Fibroblast of lung (primary cell): ENCODE results near the gene BBS9. TPM values are rescaled to one million over a fixed set of nuclear protein-coding genes. Genes with fewer than 3 reads are reported as not detected.

Experiments
- DNase-seq, 2 donors: peaks; one replicate each; pipeline versions ENCODE4 v3.0.0 to v3.0.0-alpha.2; 2010; ENCODE audit warnings: low read depth in 2 of 2
- H2AFZ ChIP-seq: 2 replicates; pipeline ENCODE4 v1.5.1; 2012; ENCODE audit warnings: low read length, control low read depth, inconsistent platforms
- H3K27ac ChIP-seq: 2 replicates; pipeline ENCODE4 v1.5.1; 2011; ENCODE audit warnings: low read length, control low read depth; ENCODE audit not compliant: insufficient read depth
- H3K27me3 ChIP-seq: 2 replicates; pipeline ENCODE4 v1.5.1; 2011; ENCODE audit warnings: mild to moderate bottlenecking, low read length; ENCODE audit not compliant: control insufficient read depth, insufficient read depth
- H3K36me3 ChIP-seq: 2 replicates; pipeline ENCODE4 v1.5.1; 2011; ENCODE audit warnings: low read length; ENCODE audit not compliant: control insufficient read depth, insufficient read depth
- H3K4me1 ChIP-seq: 2 replicates; pipeline ENCODE4 v1.5.1; 2011; ENCODE audit warnings: low read length; ENCODE audit not compliant: control insufficient read depth, insufficient read depth; ENCODE audit errors: extremely low read depth
- H3K4me2 ChIP-seq: 2 replicates; pipeline ENCODE4 v1.5.1; 2011; ENCODE audit warnings: low read length, control low read depth; ENCODE audit not compliant: insufficient read depth; ENCODE audit errors: extremely low read depth
- H3K4me3 ChIP-seq, 4 experiments: fragments of 200-600 bp in 1 of 4; sonication (generic) in 1 of 4; replicated peaks in 1 of 4; 2 replicates each; pipeline ENCODE4 v1.5.1; 2011 to 2016; ENCODE audit warnings: low read length in 4 of 4, low read depth in 3 of 4, mild to moderate bottlenecking in 3 of 4, control low read depth in 2 of 4, inconsistent platforms in 1 of 4, mixed read lengths in 1 of 4; ENCODE audit not compliant: insufficient read depth in 1 of 4; ENCODE audit errors: control extremely low read depth in 1 of 4
- H3K79me2 ChIP-seq: 2 replicates; pipeline ENCODE4 v1.5.1; 2012; ENCODE audit warnings: mild to moderate bottlenecking, low read length, inconsistent platforms; ENCODE audit not compliant: control insufficient read depth, insufficient read depth
- H3K9ac ChIP-seq: 2 replicates; pipeline ENCODE4 v1.5.1; 2011; ENCODE audit warnings: mild to moderate bottlenecking, low read length, control low read depth; ENCODE audit not compliant: insufficient read depth
- H3K9me3 ChIP-seq: 2 replicates; pipeline ENCODE4 v1.5.1; 2012; ENCODE audit warnings: low read depth, low read length; ENCODE audit not compliant: control insufficient read depth, insufficient read depth
- H4K20me1 ChIP-seq: 2 replicates; pipeline ENCODE4 v1.5.1; 2011; ENCODE audit warnings: low read length; ENCODE audit not compliant: control insufficient read depth, insufficient read depth; ENCODE audit errors: extremely low read depth
- EZH2 ChIP-seq: IDR thresholded peaks from 2 replicates; pipeline ENCODE4 v1.5.1; 2012; ENCODE audit warnings: low read length, control low read depth, mild to moderate bottlenecking; ENCODE audit errors: missing control alignments
- polyA minus RNA-seq: library from RNA; depleted of rRNA, polyadenylated mRNA; stranded (reverse); fragments of >200 nt; gene quantifications from 2 replicates; pipeline ENCODE4 v1.2.3, GENCODE V29; 2011; ENCODE audit warnings: low replicate concordance
- polyA plus RNA-seq, 2 donors: library from polyadenylated mRNA; depleted of rRNA in 1 of 2; stranded (reverse) in 1 of 2; unstranded in 1 of 2; fragments of >200 nt; gene quantifications; 2 replicates each; pipeline ENCODE4 v1.2.1, GENCODE V29; 2011 to 2012; ENCODE audit warnings: missing spikeins in 1 of 2
- total RNA-seq: library from RNA; depleted of rRNA; stranded (reverse); fragments of >200 nt; gene quantifications from 2 replicates; pipeline ENCODE4 v1.2.1, GENCODE V29; 2014
- TF ChIP-seq, protein P1 (sequence below), 2 donors: IDR thresholded peaks in 1 of 2; conservative IDR thresholded peaks in 1 of 2; 1 replicate in 1 of 2; 2 replicates in 1 of 2; pipeline ENCODE4 v1.5.1; 2011 to 2012; ENCODE audit warnings: low read length in 2 of 2, control low read depth in 1 of 2, inconsistent platforms in 1 of 2, low read depth in 1 of 2, mild to moderate bottlenecking in 1 of 2

The BBS9 gene
- total RNA-seq = 26.9 and 27.2 TPM in 2 replicates
- 11.5 and 19.1 TPM in 2 replicates for polyA plus RNA-seq
- 7.5 and 12.1 TPM in 2 replicates for polyA plus RNA-seq (2012)
- 6.0 and 30.6 TPM in 2 replicates for polyA minus RNA-seq

DNA sequence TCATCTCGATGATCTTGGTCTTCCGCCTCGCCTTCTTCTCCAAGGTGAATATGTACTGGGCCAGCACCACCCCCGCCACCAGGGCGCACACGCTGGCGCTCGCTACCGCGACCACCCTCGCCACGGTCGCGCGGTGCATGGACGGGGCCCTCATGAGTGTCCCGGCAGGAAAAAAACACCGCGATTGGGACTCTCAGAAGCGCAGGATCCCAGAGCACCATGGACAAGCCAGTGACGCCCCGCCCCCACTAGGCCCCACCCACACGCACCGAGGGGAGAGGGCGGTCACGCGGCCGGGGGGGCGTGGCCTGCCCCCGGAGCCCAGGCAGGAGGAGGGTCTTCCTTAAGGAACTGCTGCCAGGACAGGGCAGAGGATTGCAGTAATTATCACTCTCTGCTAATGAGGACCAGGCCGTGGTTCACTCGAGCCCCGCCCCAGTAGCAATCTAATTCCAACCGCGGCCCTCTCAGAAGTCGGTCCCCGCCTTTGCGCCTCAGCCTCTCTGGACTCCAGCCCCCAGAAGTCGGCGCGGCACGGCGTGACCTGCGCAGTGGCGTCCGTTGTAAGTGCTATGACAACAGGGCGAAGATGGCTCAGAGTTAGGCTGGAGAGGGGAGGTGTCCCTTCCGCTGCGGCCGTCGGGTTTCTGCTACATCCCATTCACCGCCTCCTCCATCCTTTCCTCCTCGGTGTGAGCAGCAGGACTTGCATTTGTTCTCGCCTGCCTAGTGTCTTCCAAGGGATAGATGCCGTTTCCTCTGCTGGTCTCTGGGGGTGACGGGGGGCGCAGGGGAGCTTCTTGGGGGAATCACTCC is at the start of gene BBS9:
Gene BBS9, plus strand, starts transcription at position 575 of the 816 bp plus-strand sequence. CDS start 16,689 bp downstream, outside the sequence.
- Histone ChIP-seq H3K27me3 (no peaks in the 10 kb centered on the region), H3K9ac (peak within 1 kb of the TSS; percentile 58), H4K20me1 (no peaks in the 10 kb centered on the region), H2AFZ (peak within 1 kb of the TSS; percentile 99), H3K27ac (peak within 1 kb of the TSS; percentile 49), H3K4me2 (peak within 1 kb of the TSS; percentile 92), H3K36me3 (no peaks in the 10 kb centered on the region), H3K79me2 (no peaks in the 10 kb centered on the region), H3K4me3 (peak within 1 kb of the TSS; percentile 67 to 92 (median 84)), H3K4me1 (peaks cover 2% of the 10 kb centered on the region), H3K9me3 (no peaks in the 10 kb centered on the region)
- peak; percentile 94 for DNase-seq
- TF ChIP-seq, protein P1, sequence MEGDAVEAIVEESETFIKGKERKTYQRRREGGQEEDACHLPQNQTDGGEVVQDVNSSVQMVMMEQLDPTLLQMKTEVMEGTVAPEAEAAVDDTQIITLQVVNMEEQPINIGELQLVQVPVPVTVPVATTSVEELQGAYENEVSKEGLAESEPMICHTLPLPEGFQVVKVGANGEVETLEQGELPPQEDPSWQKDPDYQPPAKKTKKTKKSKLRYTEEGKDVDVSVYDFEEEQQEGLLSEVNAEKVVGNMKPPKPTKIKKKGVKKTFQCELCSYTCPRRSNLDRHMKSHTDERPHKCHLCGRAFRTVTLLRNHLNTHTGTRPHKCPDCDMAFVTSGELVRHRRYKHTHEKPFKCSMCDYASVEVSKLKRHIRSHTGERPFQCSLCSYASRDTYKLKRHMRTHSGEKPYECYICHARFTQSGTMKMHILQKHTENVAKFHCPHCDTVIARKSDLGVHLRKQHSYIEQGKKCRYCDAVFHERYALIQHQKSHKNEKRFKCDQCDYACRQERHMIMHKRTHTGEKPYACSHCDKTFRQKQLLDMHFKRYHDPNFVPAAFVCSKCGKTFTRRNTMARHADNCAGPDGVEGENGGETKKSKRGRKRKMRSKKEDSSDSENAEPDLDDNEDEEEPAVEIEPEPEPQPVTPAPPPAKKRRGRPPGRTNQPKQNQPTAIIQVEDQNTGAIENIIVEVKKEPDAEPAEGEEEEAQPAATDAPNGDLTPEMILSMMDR (conservative IDR thresholded peaks at IDR 0.05 in 1 of 2, IDR thresholded peaks at IDR 0.05 in 1 of 2; ENCODE audit: low read depth in 1 of 2, low read length in 2 of 2) = peak in 1 of 2 donors; percentile 5
- TF ChIP-seq EZH2 = no peak

DNA sequence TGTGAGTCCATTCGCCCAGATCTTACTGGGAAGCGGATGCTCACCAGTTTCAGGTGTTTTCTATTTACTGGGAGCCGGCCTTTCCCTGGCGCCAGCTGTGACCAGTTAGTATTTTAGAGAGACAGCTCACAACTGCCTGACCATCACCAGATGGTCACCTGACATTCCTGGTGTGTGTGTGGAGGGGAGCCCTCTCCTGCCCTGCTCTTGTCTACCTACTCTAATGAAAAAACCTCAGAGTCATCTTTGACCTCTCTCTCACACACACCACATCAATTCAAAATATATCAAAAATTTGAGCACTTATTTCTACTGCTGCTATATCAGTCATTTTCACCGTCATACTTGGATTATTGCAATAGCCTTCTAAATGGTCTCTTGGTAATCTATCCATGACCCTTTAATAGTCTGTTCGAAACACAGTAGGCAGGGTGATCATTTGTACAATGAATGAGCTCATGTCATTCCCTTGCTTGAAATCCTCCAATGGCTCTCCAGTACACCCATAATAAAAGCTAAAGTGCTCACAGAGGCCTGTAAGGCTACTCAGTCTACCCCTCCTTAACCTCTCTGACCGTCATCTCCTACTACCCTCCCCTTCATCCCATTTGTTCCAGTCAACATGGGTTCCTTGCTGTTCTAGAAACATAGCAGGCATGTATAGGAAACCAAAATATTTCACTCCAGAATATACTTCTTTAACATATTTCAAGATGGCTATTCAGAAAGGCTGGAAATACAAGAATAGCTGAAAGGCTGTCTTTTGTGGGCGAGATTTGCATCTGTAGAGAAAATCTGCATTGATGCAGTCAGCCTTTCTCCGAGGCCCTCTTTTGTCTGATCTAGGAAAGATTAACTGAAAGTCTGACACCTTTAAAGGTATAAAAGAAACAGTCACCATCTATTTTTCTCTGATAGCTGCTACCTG is 49.3 kb upstream of the BBS9 start:
- Histone ChIP-seq H3K79me2 (no peaks in the 10 kb centered on the region), H3K36me3 (no peaks in the 10 kb centered on the region), H3K9me3 (no peaks in the 10 kb centered on the region), H3K4me3 (no peak overlapping the region), H3K27ac (no peak overlapping the region), H3K4me1 (no peaks in the 10 kb centered on the region), H3K4me2 (no peak overlapping the region), H3K9ac (no peak overlapping the region), H4K20me1 (no peaks in the 10 kb centered on the region), H3K27me3 (no peaks in the 10 kb centered on the region), H2AFZ (no peak overlapping the region)
- TF ChIP-seq EZH2 = no peak
- TF ChIP-seq, protein P1 (conservative IDR thresholded peaks at IDR 0.05 in 1 of 2, IDR thresholded peaks at IDR 0.05 in 1 of 2; ENCODE audit: low read depth in 1 of 2, low read length in 2 of 2) = no peak
- no peak for DNase-seq

DNA sequence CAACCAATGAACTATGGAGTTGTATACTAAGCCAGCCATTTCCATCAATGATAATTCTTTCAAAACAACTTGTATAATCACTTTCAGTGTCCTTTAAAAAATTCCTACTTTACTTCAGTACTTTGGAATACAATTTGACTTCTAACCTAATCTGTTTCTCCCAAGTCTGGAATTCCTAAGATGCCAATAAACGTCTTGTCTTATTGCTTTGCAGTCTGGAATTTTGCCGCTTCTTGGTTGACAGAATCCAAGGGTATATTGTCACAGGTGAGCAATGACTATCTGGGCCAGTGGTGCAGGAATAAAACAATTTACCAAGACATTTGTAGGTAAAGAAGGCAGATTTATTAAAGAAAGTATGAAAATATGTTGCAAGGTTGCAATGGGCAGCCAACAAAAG is 42.0 kb upstream of the BBS9 start:
- Histone ChIP-seq H3K79me2 (no peaks in the 10 kb centered on the region), H2AFZ (no peak overlapping the region), H3K27me3 (no peaks in the 10 kb centered on the region), H4K20me1 (no peaks in the 10 kb centered on the region), H3K36me3 (no peaks in the 10 kb centered on the region), H3K27ac (no peak overlapping the region), H3K4me2 (no peak overlapping the region), H3K4me1 (no peaks in the 10 kb centered on the region), H3K4me3 (no peak overlapping the region), H3K9me3 (no peaks in the 10 kb centered on the region), H3K9ac (no peak overlapping the region)
- TF ChIP-seq, protein P1 (conservative IDR thresholded peaks at IDR 0.05 in 1 of 2, IDR thresholded peaks at IDR 0.05 in 1 of 2; ENCODE audit: low read depth in 1 of 2, low read length in 2 of 2) = no peak
- TF ChIP-seq EZH2 = no peak
- DNase-seq = no peak
